ENCODE results near the gene LDLRAD4.
"Not testable (repeated sequence)": the region's sequence is repeated elsewhere in the genome, so short reads cannot be mapped to it uniquely, and the experiment has no call there.

The LDLRAD4 gene

GRCh38 chr18:13246591-13246990 lies 28.0 kb downstream of the LDLRAD4 start:
- DNase-seq (ENCODE audit: low spot score): no peak

- DNase-seq (ENCODE audit: low spot score): no peak
These were observed 28.9 kb downstream of the LDLRAD4 start for GRCh38 chr18:13247506-13247905.

GRCh38 chr18:13252686-13253410 lies 34.3 kb downstream of the LDLRAD4 start:
- DNase-seq (ENCODE audit: low spot score): no peak

- no peak for DNase-seq (ENCODE audit: low spot score)
These were observed 35.5 kb downstream of the LDLRAD4 start for GRCh38 chr18:13253786-13254688.

- DNase-seq (ENCODE audit: low spot score): no peak
These were observed 36.7 kb downstream of the LDLRAD4 start for GRCh38 chr18:13254971-13255927.

GRCh38 chr18:13256444-13257305 lies 38.1 kb downstream of the LDLRAD4 start:
- DNase-seq (ENCODE audit: low spot score): peak; percentile 61

- DNase-seq (ENCODE audit: low spot score): no peak
These were observed 38.9 kb downstream of the LDLRAD4 start for GRCh38 chr18:13257361-13257980.

- no peak for DNase-seq (ENCODE audit: low spot score)
These were observed 40.4 kb downstream of the LDLRAD4 start for GRCh38 chr18:13258921-13259320.

GRCh38 chr18:13259701-13260100 lies 41.1 kb downstream of the LDLRAD4 start:
- DNase-seq (ENCODE audit: low spot score): no peak

GRCh38 chr18:13260197-13260934 lies 41.8 kb downstream of the LDLRAD4 start:
- no peak for DNase-seq (ENCODE audit: low spot score)

GRCh38 chr18:13260935-13261640 lies 42.5 kb downstream of the LDLRAD4 start:
- no peak for DNase-seq (ENCODE audit: low spot score)

- no peak for DNase-seq (ENCODE audit: low spot score)
These were observed 43.2 kb downstream of the LDLRAD4 start for GRCh38 chr18:13261661-13262357.

GRCh38 chr18:13262358-13262680 lies 43.8 kb downstream of the LDLRAD4 start:
- DNase-seq (ENCODE audit: low spot score): not testable (repeated sequence)

- DNase-seq (ENCODE audit: low spot score): no peak
These were observed 44.5 kb downstream of the LDLRAD4 start for GRCh38 chr18:13262839-13263691.

GRCh38 chr18:13264091-13265007 lies 45.8 kb downstream of the LDLRAD4 start:
- no peak for DNase-seq (ENCODE audit: low spot score)

GRCh38 chr18:13265008-13265910 lies 46.7 kb downstream of the LDLRAD4 start:
- no peak for DNase-seq (ENCODE audit: low spot score)
